ENCODE results near the gene NODAL. TPM values are rescaled to one million over a fixed set of nuclear protein-coding genes. Genes with fewer than 3 reads are reported as not detected.

Gene NODAL
- total RNA-seq, 2 experiments from 2014 or later, result not detected

DNA sequence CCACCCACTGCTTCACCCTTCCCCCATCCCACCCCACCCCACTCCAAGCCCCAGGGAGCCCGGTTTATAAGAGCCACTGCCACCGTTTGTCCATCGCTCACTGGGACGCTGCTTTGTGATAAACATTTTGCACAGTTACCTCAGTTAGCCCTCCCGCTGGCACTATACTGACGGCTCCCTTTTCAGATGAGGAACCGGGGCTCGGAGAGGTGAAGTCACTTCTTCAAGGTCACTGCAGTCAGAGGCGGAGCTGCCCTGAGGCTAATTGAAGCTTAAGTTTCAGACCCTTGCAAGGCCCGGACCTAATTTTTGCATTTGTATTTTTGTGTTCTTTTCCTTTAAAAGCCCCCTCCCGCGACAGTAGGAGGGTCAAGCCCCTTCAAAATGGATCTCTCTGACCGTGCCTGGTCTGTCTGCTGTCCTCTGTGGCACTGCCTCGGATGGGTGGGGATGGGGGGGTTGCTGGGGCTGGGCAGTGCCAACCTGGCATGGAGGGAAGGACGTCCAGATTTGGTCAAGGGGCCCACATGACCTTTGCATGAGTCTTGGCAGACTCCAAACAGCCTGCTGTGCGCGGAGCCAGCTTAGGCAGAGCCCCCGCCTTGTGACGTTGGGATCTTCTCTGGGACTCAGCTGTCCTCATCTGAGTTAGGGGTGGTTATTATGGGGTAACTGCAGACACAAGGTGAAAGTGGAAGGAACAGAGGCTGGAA lies 17.7 kb upstream of the NODAL start:
- TF ChIP-seq, protein P1, sequence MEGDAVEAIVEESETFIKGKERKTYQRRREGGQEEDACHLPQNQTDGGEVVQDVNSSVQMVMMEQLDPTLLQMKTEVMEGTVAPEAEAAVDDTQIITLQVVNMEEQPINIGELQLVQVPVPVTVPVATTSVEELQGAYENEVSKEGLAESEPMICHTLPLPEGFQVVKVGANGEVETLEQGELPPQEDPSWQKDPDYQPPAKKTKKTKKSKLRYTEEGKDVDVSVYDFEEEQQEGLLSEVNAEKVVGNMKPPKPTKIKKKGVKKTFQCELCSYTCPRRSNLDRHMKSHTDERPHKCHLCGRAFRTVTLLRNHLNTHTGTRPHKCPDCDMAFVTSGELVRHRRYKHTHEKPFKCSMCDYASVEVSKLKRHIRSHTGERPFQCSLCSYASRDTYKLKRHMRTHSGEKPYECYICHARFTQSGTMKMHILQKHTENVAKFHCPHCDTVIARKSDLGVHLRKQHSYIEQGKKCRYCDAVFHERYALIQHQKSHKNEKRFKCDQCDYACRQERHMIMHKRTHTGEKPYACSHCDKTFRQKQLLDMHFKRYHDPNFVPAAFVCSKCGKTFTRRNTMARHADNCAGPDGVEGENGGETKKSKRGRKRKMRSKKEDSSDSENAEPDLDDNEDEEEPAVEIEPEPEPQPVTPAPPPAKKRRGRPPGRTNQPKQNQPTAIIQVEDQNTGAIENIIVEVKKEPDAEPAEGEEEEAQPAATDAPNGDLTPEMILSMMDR (IDR thresholded peaks at IDR 0.05), result no peak
- Mint-ChIP-seq H3K36me3 (ENCODE audit: low read depth) (no peaks in the 10 kb centered on the region), H3K9me3 (no peaks in the 10 kb centered on the region), H3K4me1 (ENCODE audit: low read depth) (peaks cover 4% of the 10 kb centered on the region), H3K27ac (no peak overlapping the region), H3K4me3 (no peak overlapping the region), H3K27me3 (peaks cover 36% of the 10 kb centered on the region)
- DNase-seq (no peak), ATAC-seq (no peak)
- ChIA-PET POLR2A (no interaction called here), CTCF (interaction anchor here (0.6 to 4.1 kb wide), 2 partner anchors 8 to 18 kb away, joined by 3 to 30 read pairs; partner anchors contain the start of gene PALD1)
- intact Hi-C loops (cut with micrococcal nuclease), result no loop called here

DNA sequence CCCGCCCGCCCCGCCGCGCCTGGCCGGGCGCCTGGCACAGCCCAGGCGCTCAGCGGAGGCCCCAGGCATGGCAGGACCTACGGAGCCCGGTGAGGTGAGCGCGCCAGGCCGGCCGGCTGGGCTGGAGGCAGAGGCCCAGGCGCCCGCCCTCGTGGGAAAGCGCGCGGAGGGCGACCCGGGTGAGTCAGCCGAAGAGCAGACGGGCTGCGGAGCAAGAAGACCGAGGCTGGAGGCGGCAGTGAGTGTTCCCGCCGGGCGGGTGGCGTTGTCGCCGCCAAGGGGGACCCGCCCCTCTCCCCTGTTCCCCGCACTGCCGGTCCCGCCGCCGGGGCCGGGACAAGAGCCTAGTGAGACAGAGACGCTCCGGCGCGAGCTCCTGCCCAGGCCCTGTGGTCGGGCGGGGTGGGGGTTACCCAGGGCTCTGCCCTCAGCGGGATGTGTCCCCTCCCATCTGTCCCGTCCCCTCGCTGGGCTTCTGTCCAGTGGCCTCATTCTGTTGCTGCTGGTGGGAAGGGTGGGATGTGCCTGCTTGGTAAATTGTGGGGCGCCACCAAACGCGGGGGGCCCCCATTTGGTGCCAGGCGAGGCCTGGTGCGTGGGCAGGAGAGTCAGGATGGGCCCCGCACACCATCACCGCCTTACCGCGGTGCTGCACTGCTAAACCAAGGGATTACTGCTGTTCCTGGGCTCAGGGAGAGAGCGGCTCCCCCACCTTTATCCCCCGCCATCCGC lies 17.0 kb upstream of the NODAL start:
- peak; percentile 78 for ATAC-seq
- H3K4me1 Mint-ChIP-seq (ENCODE audit: low read depth), result peaks cover 4% of the 10 kb centered on the region
- no peak overlapping the region for H3K27ac Mint-ChIP-seq
- DNase-seq, result peak; percentile 72
- no peaks in the 10 kb centered on the region for H3K9me3 Mint-ChIP-seq
- H3K27me3 Mint-ChIP-seq, result peaks cover 36% of the 10 kb centered on the region
- H3K36me3 Mint-ChIP-seq (ENCODE audit: low read depth), result no peaks in the 10 kb centered on the region
- TF ChIP-seq, protein P1 (IDR thresholded peaks at IDR 0.05), result no peak
- CTCF ChIA-PET, result interaction anchor here (0.6 kb wide), 1 partner anchor 8 kb away, joined by 3 read pairs; no protein-coding TSS in a partner anchor
- POLR2A ChIA-PET, result no interaction called here
- H3K4me3 Mint-ChIP-seq, result peak overlapping the region; percentile 42
- intact Hi-C loops (cut with micrococcal nuclease), result no loop called here

DNA sequence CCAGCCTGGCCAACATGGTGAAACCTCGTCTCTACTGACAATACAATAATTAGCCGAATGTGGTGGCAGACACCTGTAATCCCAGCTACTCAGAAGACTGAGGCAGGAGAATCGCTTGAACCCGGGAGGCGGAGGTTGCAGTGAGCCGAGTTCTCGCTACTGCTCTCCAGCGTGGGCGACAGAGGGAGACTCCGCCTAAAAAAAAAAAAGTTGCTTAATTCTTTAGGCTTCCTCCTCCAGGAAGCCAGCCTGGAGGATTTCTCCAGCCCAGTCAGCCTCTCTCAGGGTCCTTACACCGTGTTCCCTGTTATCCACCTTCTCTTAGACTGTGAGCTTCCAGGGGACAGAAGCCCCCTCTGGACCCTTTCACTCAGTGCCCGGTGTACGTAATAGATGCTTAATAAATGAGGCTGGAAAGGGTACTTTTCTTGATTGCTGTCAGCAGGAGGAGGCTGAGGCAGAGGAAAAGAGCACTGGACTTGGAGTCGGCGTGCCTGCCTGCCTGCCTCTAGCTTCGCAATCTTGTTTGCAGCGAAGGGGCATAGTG lies 16.4 kb upstream of the NODAL start:
- Mint-ChIP-seq H3K9me3 (no peaks in the 10 kb centered on the region), H3K36me3 (ENCODE audit: low read depth) (no peaks in the 10 kb centered on the region), H3K27me3 (peaks cover 36% of the 10 kb centered on the region), H3K4me3 (no peak overlapping the region), H3K4me1 (ENCODE audit: low read depth) (peaks cover 4% of the 10 kb centered on the region), H3K27ac (no peak overlapping the region)
- TF ChIP-seq, protein P1 (IDR thresholded peaks at IDR 0.05), result no peak
- ChIA-PET CTCF (no interaction called here), POLR2A (no interaction called here)
- no peak for DNase-seq
- no peak for ATAC-seq
- intact Hi-C loops (cut with micrococcal nuclease), result no loop called here

DNA sequence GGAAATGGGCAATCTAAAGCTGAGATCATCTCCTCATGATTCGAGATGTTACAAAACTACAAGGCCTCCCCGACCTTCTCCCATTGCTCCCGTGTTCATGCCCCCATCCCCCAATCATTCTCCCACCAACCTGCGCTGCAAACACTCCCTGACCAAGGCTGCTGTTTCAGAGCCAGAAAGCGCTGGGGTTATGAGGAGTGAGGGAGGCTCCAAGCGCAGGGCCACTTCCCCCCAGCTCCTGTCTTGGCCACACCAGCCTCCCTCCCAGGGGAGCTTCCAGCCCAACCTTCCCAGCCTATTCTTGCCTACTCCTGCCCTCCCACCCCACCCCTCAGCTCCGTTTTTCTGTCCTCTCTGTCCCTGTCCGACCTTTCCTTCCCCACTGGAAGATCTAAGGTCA lies 14.7 kb upstream of the NODAL start:
- Mint-ChIP-seq H3K27ac (no peak overlapping the region), H3K4me1 (ENCODE audit: low read depth) (peaks cover 4% of the 10 kb centered on the region), H3K36me3 (ENCODE audit: low read depth) (no peaks in the 10 kb centered on the region), H3K4me3 (no peak overlapping the region), H3K27me3 (peaks cover 33% of the 10 kb centered on the region), H3K9me3 (no peaks in the 10 kb centered on the region)
- TF ChIP-seq, protein P1 (IDR thresholded peaks at IDR 0.05), result no peak
- intact Hi-C loops (cut with micrococcal nuclease), result no loop called here
- POLR2A ChIA-PET, result interaction anchor here (0.6 kb wide), 1 partner anchor 333 kb away, joined by 3 read pairs; no protein-coding TSS in a partner anchor
- DNase-seq, result no peak
- CTCF ChIA-PET, result interaction anchor here (1.2 kb wide), 1 partner anchor 71 kb away, joined by 3 read pairs; no protein-coding TSS in a partner anchor
- ATAC-seq, result no peak

Data from activated CD8-positive, alpha-beta T cell treated with anti-CD3 and anti-CD28 coated beads for 36 hours (primary cell).